Adrenal gland (tissue), 12 donors: ENCODE results near the gene VWA8. TPM values are rescaled to one million over a fixed set of nuclear protein-coding genes. Genes with fewer than 3 reads are reported as not detected.

Experiments
- DNase-seq, 7 donors: peaks; one replicate each; pipeline ENCODE4 v3.0.0-alpha.2; 2019 to 2020
- H3K27ac ChIP-seq, 5 donors: fragments of 200-600 bp; sonication (generic) in 4 of 5; 1 replicate in 3 of 5; 2 replicates in 2 of 5; pipeline versions ENCODE4 v1.5.1 to v1.8.0; 2016 to 2020; ENCODE audit warnings: mild to moderate bottlenecking in 1 of 5
- H3K27me3 ChIP-seq: fragments of 200-600 bp; 2 replicates; pipeline ENCODE4 v1.8.0; 2021
- H3K36me3 ChIP-seq, 2 donors: fragments of 200-600 bp; replicated peaks in 1 of 2; 1 replicate in 1 of 2; 2 replicates in 1 of 2; pipeline versions ENCODE4 v1.5.1 to v1.8.0; 2018 to 2022
- H3K4me1 ChIP-seq, 2 donors: fragments of 200-600 bp; replicated peaks in 1 of 2; 1 replicate in 1 of 2; 2 replicates in 1 of 2; pipeline versions ENCODE4 v1.5.1 to v1.8.0; 2018 to 2021
- H3K4me3 ChIP-seq, 4 donors: fragments of 200-600 bp; sonication (generic) in 3 of 4; one replicate each; pipeline ENCODE4 v1.5.1; 2016 to 2018
- H3K9me3 ChIP-seq, 3 donors: fragments of 200-600 bp; sonication (generic) in 1 of 3; replicated peaks in 1 of 3; 1 replicate in 2 of 3; 2 replicates in 1 of 3; pipeline versions ENCODE4 v1.5.1 to v1.8.0; 2016 to 2021
- CTCF ChIP-seq, 6 experiments: fragments of 450-650 bp in 4 of 6; fragments of 200-600 bp in 2 of 6; sonication (generic) in 1 of 6; IDR thresholded peaks; 1 replicate in 5 of 6; 2 replicates in 1 of 6; pipeline versions ENCODE4 v1.5.1 to v1.8.0; 2016 to 2021; ENCODE audit warnings: antibody characterized with exemption in 6 of 6, mild to moderate bottlenecking in 2 of 6, moderate library complexity in 1 of 6
- POLR2A ChIP-seq, 2 donors: fragments of 450-650 bp; IDR thresholded peaks; one replicate each; pipeline ENCODE4 v1.6.1; 2017; ENCODE audit warnings: antibody characterized with exemption in 2 of 2, mild to moderate bottlenecking in 2 of 2, moderate library complexity in 1 of 2
- WGBS, 4 donors: extraction: QIAGEN DNeasy Blood & Tissue Kit in 2 of 4; methylation state at CpG; one replicate each; pipeline versions ENCODE4 v1.1.5 to v1.1.7; 2013 to 2017; 5-methylcytosine and 5-hydroxymethylcytosine counted together
- intact Hi-C, 2 donors: fragments of 100-400 bp; cut with DNase I; formaldehyde crosslinking; loops; one replicate each; pipeline versions ENCODE4 v1.14.1 to v1.15.0; 2022 to 2023
- polyA plus RNA-seq, 3 donors: library from polyadenylated mRNA; stranded (reverse); fragments of 200-250 nt in 2 of 3; fragments of 350-450 nt in 1 of 3; fragmentation: Illumina TruSeq in 1 of 3; extraction: RNeasy Lipid Tissue Mini Kit (QIAGEN cat#74804) in 1 of 3; gene quantifications; one replicate each; pipeline ENCODE4 v1.2.3, GENCODE V29; 2013 to 2014
- total RNA-seq, 9 donors: library from RNA; depleted of rRNA in 4 of 9; stranded (reverse); fragments of >200 nt in 4 of 9; fragments of 120-200 nt in 1 of 9; fragmentation: NEBNext Ultra II Directional in 1 of 9; extraction: Animal tissue kit (Norgen Biotek cat#: 25700) in 1 of 9; gene quantifications; one replicate each; pipeline versions ENCODE4 v1.1.0 to v1.2.4, GENCODE V29; 2013 to 2023
- donor health status: healthy with polysubstance abuse.
- donor health status: Bipolar disorder and iron deficiency.
- donor health status: DM: yes; HTN: yes; CAD: no.
- donor health status: DM: no; HTN: no; CAD: no.
- donor health status: DM: no; HTN: no; CAD: no.
- donor health status: DM: yes; HTN: yes; CAD: no.

Gene VWA8
- total and polyA plus RNA-seq, 12 donors, result 8.1 to 45.4 (median 31.4) TPM

DNA sequence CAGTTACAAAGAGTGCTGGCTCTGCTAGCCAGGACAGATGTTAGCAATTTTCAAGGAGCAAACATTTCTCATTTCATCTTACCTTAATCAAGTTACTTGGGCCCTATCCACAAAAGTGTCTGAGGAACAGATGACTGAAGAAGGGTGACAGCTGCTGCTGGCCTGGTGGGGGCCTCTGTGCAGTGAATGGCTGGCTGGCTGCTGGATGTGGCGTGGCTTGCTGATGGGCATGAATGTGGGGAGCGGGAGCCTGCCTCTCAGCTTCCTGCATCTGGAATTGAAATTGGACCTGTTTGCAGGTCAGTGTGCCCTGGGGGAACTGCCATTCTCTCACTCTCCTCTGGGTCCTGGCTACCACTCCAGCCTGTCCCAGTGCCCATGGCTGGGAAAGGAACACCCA, 408.9 kb downstream of the VWA8 start:
- no peak for DNase-seq
- H3K27me3 ChIP-seq, result no peaks in the 10 kb centered on the region
- intact Hi-C loops, result no loop called here
- WGBS, 4 donors, result 91 to 100% (median 97%) methylated on average over 2 of the region's 2 CpGs
- no peaks in the 10 kb centered on the region for H3K9me3 ChIP-seq
- H3K27ac ChIP-seq, result no peak overlapping the region
- no peaks in the 10 kb centered on the region for H3K4me1 ChIP-seq
- H3K36me3 ChIP-seq, result no peaks in the 10 kb centered on the region
- H3K4me3 ChIP-seq, result no peak overlapping the region
- TF ChIP-seq POLR2A (IDR thresholded peaks at IDR 0.05) (no peak), CTCF (IDR thresholded peaks at IDR 0.05) (no peak)

- intact Hi-C loops, result no loop called here
- Histone ChIP-seq H3K27me3 (no peaks in the 10 kb centered on the region), H3K36me3 (no peaks in the 10 kb centered on the region), H3K27ac (no peak overlapping the region), H3K4me3 (no peak overlapping the region), H3K4me1 (no peaks in the 10 kb centered on the region), H3K9me3 (no peaks in the 10 kb centered on the region)
- TF ChIP-seq POLR2A (IDR thresholded peaks at IDR 0.05) (no peak), CTCF (IDR thresholded peaks at IDR 0.05) (no peak)
- 91 to 95% (median 93%) methylated on average over 4 to 8 of the region's 8 CpGs for WGBS, 4 donors
- no peak for DNase-seq
Observed at GRCh38 chr13:41550276-41550675, 410.6 kb downstream of the VWA8 start.

- no peak for TF ChIP-seq POLR2A (IDR thresholded peaks at IDR 0.05)
- no peak for TF ChIP-seq CTCF (IDR thresholded peaks at IDR 0.05)
- no peak for DNase-seq
- Histone ChIP-seq H3K4me1 (no peaks in the 10 kb centered on the region), H3K27me3 (no peaks in the 10 kb centered on the region), H3K4me3 (no peak overlapping the region), H3K9me3 (no peaks in the 10 kb centered on the region), H3K36me3 (no peaks in the 10 kb centered on the region), H3K27ac (no peak overlapping the region)
- WGBS, 4 donors, result 90 to 96% (median 93%) methylated on average over 6 to 10 of the region's 10 CpGs
- intact Hi-C loops, result no loop called here
Observed at GRCh38 chr13:41549491-41549890, 411.4 kb downstream of the VWA8 start.

DNA sequence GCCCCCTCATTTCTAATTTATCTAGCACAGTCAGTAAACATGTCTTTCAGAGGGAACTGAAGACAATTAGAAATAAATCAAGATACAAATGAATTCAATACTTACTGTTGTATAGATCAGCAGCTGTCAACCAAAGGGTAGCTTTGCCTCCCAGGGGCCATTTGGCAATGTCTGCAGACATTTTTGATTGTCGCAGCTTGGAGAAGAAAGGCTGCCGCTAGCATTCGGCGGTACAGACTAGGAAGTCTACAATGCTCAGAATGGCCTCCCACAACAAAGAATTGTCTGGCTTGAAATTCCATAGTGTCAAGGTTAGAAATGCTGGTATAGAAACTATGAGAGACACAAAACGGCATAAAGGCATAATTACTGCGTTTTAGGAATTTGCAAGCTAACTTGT, 412.0 kb downstream of the VWA8 start:
- no peak overlapping the region for H3K4me3 ChIP-seq
- H3K27ac ChIP-seq, result no peak overlapping the region
- intact Hi-C loops, result no loop called here
- H3K4me1 ChIP-seq, result no peaks in the 10 kb centered on the region
- H3K36me3 ChIP-seq, result no peaks in the 10 kb centered on the region
- DNase-seq, result no peak
- H3K27me3 ChIP-seq, result no peaks in the 10 kb centered on the region
- no peaks in the 10 kb centered on the region for H3K9me3 ChIP-seq
- WGBS, 4 donors, result 88 to 98% (median 94%) methylated on average over 6 of the region's 6 CpGs
- TF ChIP-seq POLR2A (IDR thresholded peaks at IDR 0.05), result no peak
- TF ChIP-seq CTCF (IDR thresholded peaks at IDR 0.05), result no peak
